GM10847 (cell line): Measurements from ENCODE around the gene SLC2A3.

Experiments used
- POLR2A ChIP-seq: IDR thresholded peaks from 2 replicates; pipeline ENCODE4 v1.6.1; 2011; ENCODE audit not compliant: insufficient read length; ENCODE audit errors: extremely low read depth

Gene SLC2A3

DNA sequence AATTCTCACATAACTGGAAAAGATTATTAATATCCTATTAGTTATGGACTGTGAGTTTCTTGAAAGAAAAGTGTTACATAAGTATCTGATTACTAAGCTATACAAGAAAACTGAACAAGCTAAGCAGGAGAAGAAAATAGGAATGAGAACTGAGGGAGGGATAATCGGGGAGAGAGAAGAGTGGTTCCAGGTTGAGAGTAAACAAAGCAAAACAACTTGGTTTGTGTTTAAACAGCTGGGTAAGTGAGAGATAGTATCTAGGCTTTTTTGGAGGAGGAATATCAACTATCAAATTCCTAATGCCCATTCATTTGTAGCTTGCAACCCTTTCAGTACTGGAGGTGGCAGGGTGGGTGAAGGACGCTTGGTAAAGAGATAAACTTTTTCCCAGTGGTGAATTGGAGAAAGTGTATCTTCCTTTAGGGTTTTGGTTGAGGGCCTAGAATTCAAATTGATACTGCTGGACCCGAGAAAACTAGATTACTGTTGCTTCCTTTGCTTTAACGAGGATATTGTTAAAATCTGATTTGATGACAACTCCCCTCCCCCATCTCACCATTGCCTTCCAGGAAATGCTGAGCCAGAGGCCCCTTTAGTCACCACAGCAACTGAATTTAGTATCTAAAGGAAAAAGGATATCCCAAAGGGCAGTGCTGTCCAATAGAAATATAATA, 2.0 kb upstream of the SLC2A3 start:
- TF ChIP-seq POLR2A = no peak

DNA sequence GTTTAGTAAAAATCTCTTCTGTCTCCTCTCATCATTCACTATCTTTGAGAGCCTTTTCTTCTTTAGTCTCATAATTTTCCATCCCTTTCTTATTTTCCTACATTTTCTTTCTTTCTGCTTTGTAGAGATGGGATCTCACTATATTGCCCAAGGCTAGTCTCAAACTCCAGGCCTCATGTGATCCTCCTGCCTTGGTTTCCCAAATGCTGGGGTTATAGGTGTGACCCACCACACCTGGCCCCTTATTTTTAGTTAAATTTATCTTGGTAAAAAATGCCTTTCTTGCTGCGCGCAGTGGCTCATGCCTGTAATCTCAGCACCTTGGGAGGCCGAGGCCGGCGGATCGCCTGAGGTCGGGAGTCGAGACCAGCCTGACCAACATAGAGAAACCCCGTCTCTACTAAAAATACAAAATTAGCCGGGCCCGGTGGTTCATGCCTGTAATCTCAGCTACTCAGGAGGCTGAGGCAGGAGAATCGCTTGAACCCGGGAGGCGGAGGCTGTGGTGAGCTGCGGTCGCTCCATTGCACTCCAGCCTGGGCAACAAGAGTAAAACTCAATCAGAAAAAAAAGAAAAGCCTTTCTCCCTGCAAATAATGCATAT, 996 bp downstream of the SLC2A3 start:
- no peak for TF ChIP-seq POLR2A

DNA sequence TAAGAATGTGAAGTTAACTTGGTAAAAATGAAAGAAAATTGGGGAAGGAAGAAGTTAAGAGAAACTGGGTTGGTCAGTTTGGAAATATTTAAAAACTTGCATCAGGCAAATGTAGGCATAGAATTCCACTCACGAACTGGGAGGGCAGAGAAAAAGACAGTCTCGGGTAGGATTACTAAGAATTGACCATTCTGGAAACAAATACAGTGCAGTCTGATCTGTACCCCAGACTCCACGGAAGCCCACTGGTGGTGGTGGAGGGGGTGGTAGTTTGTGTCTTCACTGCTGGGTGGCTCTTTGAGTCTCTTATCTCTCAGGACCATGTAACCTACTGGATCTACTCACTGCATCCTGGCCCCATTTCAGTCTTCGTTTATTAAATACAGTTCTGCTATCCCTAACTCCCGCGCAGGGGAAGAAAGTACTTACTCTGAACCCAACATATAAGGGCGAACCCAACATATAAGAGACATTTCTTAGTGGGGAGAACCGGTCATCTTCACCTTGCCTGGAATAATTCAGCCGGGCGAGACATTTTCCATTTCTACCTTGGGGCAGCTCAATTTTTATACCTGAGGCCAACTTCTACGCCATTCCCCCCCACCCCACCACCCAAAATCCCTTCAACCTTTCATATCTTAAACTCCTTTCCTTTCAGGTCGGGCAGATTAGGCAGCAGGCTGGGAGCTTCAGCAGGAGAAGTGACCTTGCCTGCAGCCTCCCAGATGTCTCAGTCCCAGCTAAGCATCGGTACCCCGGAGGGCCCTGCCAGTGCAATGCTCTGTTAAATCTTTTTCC, 1.7 kb downstream of the SLC2A3 start:
- no peak for TF ChIP-seq POLR2A

DNA sequence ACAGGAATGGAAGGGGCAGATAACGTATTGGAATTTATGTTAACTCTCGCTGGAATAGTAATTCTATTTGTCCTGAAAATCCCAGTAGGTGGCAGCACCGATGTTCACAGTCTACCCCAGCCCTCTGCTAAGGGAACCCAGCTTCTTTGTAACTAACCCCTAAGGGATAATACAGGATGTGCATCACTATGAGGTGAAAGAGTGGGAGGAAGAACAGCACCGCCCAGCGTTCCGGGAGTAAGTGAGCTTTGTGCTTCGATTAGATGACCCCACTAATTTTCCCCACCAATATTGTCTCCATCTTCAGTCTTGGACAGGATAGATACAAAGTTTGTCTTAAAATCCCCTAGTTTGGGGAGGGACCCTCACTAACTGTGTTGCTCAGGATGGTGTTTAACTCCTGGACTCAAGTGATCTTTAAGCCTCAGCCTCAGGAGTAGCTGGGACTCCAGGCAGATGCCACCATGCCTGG, 2.7 kb downstream of the SLC2A3 start:
- no peak for TF ChIP-seq POLR2A

DNA sequence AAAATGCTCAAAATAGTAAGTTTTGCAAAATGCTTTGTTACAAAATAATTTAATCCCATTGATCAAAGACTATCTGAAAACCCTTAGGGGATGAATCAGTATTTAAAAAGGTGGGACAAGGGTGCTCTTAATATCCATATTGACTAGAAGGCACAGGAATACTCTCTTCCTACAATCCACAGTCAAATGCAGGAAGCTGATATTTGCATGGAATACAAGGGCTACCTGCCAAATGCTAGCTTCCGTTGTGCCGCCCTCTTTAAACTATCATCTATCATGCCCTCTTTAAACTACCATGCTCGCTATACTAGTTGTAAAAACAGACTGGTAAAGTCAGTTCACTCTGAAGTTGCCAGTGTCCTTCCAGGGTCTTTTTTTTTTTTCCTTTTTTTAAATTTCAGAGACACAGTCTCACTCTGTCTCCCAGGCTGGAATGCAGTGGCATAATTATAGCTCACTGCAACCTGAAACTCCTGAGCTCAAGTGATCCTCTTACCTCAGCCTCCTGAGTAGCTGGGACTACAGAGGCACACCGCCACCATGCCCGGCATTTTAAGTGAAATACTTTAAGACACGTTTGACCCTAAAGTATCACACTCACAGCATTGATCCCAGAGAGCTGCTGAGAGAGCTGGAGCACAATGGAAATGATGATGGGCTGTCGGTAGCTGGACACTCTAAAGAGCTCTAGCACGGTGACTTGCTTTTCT, 6.7 kb downstream of the SLC2A3 start:
- TF ChIP-seq POLR2A = no peak

DNA sequence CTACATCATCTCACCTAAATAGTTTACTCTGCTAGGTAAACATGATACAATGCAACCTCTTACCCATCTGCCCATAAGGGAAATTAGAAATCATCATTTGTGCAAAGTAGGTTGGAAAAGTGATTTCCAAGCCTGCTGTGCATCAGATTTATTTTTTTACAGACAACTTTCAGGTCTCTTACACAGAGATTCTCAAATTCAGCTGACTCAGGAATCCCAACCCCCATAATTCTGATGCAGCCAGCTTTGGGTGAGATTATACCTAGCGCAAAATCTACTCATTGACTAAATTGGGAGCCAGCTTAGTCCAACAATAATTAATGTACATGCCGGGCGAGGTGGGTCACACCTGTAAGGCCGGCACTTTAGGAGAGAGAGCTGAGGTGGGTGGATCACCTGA, 8.5 kb downstream of the SLC2A3 start:
- no peak for TF ChIP-seq POLR2A

DNA sequence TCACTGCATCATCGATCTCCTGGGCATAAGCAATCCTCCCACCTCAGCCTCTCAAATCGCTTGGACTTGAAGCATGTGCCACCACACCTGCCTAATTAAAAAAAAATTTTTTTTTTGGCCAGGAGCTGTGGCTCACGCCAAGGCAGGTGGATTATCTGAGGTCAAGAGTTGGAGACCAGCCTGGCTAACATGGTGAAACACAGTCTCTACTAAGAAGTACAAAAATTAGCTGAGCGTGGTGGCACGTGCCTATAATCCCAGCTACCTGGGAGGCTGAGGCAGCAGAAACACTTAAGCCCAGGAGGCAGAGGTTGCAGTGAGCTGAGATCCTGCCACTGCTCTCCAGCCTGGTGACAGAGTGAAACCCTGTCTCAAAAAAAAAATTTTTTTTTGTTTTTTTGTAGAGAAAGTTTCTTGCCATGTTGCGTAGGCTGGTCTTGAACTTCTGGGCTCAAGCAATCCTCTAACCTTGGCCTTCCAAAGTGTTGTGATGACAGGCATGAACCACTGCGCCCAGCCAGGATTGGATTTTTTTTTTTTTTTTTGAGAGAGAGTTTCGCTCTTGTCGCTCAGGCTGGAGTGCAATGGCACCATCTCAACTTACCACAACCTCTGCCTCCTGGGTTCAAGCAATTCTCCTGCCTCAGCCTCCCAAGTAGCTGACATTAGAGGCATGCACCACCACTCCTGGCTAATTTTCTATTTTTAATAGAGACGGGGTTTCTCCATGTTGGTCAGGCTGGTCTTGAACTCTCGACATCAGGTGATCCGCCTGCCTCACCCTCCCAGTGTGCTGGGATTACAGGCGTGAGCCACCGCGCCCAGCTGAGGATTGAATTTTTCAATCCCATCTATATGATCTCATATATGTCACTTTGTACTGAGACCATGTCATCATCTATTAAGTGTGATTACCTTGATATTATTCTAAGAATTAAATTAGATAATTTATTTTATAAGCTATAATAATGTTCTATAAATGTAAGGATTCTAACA, 12.4 kb downstream of the SLC2A3 start:
- TF ChIP-seq POLR2A = no peak

DNA sequence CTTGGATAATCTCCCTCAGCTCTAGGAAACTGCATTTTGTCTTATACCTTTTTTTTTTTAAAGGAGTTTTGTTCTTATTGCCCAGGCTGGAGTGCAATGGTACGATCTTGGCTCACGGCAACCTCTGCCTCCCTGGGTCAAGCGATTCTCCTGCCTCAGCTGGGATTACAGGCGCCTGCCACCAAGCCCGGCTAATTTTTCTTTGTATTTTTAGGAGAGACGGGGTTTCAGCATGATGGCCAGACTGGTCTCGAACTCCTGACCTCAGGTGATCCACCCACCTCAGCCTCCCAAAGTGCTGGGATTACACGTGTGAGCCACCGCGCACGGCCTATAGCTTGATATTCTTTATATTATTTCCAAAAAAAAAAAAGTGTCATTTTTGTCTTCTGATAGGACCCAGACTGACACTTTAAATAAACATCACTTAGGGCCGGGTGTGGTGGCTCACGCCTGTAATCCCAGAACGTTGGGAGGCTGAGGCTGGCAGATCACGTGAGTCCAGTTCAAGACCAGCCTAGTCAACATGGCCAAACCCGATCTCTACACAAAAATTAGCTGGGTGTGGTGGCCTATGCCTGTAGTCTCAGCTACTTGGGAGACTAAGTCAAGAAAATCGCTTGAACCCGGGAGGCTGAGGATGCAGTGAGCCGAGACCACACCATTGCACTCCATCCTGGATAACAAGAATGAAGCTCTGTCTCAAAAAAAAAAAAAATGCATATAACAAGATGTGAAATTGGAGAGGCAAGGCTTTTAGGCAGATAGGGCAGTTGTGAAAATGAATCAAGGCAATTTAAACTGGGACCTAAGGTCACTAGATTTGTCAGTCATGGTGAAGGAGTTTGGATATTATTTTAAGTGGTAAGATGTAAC, 18.4 kb downstream of the SLC2A3 start:
- TF ChIP-seq POLR2A = no peak

DNA sequence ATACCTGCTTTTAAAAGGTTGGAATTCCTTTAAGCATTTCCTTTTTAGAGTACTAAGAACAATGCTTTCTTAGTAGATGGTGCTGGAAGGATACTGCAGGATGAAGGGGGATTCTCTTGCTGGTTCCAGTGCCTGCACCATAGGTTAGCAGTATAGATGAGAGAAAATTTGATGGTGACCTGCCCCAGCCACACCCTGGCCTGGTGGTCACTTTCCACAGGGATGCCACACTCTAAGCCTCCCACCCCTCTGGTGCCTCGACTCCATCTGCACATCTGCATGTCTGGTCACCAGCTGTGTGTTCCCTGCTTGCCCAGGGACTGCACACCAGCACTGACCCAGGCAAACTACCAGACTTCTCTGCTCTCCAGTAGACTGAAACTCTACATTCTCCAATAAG, 19.1 kb downstream of the SLC2A3 start:
- TF ChIP-seq POLR2A = no peak

DNA sequence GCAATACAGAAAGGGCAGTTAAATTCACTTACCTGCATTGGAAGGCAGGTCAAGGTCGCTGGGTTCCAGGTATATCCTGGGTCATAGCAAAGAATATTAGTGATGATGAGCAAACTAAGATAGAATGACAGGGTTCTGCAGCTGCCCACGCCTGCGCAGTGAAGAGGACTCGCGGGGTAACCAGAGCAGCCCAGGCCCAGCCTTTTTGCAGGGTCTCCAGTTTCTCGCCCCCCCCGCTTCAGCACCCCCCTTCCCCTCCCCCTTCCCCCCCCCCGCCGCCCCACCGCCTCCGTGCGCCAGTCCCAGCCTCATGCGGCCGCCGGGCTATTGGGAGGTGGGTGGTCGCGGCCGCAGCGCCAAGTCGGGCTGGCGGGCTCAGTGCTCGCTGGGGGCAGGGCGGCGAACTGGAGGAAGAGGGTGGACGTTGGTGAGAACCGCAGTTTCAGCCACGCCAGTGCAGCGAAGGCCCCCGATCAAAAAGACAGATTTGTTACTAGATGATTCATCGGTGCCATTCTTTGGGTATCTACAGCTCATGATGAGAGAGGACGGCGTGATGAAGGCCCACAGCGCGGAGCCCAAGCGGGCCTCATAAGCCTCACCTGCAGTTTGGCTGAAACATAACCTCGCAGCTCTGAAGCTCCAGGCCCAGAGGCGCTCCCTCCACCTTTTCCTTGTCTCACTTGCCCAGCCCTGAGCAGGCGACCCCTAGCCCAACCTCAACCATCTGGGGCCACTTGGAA, 20.2 kb downstream of the SLC2A3 start:
- TF ChIP-seq POLR2A = no peak

DNA sequence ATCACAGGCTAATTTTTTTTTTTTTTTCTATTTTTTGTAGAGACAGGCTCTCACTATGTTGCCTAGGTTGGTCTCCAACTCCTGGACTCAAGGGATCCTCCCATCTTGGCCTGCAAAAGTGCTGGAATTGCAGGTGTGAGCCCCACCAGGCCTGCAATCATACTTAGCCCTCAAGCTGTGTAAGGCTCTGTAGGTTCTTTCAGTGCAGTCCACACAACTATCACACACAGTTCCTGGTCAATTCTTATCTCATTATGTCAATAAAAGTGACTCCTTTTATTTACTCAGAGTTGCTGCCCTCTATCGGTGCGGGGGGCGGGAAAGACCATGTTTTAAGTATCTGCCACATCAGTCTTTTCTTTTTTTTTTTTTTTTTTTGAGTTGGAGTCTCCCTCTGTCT, 29.0 kb downstream of the SLC2A3 start:
- no peak for TF ChIP-seq POLR2A

DNA sequence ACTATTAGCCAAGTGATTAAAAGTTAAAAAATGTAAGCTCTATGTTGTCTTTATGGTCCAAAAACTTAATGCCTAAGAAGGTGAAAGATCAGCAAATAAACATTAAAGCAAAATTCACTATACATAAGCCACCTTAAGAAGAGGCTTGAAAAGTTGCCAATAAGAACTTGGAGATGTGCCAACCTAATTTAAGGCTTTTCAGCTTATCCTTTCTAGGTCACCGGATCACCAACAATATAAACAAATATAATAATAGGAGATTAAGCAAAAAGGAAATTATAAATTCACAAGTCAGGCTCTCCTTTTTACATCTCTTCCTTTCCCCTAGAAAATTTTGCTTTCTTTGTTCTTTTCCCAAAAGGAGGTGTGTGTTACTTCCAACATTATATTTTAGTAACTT, 30.9 kb downstream of the SLC2A3 start:
- no peak for TF ChIP-seq POLR2A

DNA sequence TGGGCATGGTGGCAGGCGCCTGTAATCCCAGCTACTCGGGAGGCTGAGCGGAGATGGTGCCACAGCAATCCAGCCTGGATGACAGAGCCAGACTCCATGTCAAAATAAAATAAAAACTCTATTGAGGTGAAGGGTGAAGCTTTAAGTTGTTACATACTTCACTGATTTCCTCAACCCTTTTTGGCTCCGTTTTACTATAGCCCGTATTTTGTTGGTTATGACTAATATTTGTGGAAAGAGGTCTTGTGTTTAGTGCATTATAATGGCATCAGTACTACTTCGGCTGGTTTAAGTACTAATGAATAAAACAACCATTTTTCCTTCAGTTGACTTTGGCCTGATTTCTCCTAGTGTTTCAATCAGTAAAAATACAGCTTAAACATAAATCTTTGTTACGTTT, 36.2 kb downstream of the SLC2A3 start:
- TF ChIP-seq POLR2A = no peak
